ENCODE results near the gene ERFE.

GRCh38 chr2:238160206-238161129 lies 1.7 kb downstream of the ERFE start:
- TF ChIP-seq EZH2 (IDR thresholded peaks at IDR 0.05; ENCODE audit: insufficient read depth, poor library complexity, severe bottlenecking): no peak
- no peak for TF ChIP-seq EZH2phosphoT487 (IDR thresholded peaks at IDR 0.05; ENCODE audit: insufficient read depth, low read depth)
